ENCODE data around the gene LIPE. TPM values are rescaled to one million over a fixed set of nuclear protein-coding genes. Genes with fewer than 3 reads are reported as not detected.

LIPE gene
- total and polyA plus RNA-seq, 2 experiments from 2014 or later, result 5.8 to 10.9 TPM

DNA sequence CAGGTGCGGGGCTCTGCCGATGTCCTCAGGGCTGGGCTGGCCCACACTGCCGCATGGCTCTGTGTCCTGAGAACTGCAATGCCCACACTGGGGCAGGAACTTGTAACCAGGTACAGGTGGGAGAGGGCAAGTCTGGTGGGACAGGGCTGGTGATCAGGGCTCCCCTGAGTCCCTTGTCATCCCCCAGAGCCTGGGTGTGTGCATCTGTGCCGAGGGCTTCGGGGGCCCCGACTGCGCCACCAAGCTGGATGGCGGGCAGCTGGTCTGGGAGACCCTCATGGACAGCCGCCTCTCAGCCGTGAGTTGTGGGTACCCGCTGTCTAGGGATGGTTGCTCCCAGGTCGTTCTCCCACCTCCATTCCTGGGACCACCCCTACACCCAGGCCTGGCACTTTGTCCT, 71.3 kb downstream of the LIPE start:
- H3F3A ChIP-seq (replicated peaks; ENCODE audit: low read depth), result no peaks in the 10 kb centered on the region
- peaks cover 9% of the 10 kb centered on the region for H3K27me3 Mint-ChIP-seq (ENCODE audit: insufficient read depth, low read depth, poor library complexity)
- H3K4me3 ChIP-seq, result no peak overlapping the region
- no peaks in the 10 kb centered on the region; the same call in 1 of the 2 replicates for H3K4me1 ChIP-seq (ENCODE audit: insufficient read depth)
- H3K79me2 ChIP-seq (replicated peaks; ENCODE audit: insufficient read depth), result no peaks in the 10 kb centered on the region
- no peak overlapping the region for H3K27ac Mint-ChIP-seq
- H3K4me2 ChIP-seq, result no peak overlapping the region
- ATAC-seq (no peak), DNase-seq (ENCODE audit: low spot score) (no peak)
- peaks cover 17% of the 10 kb centered on the region for H3K4me1 Mint-ChIP-seq
- no peak overlapping the region for H2AFZ ChIP-seq
- no peaks in the 10 kb centered on the region for H3K36me3 ChIP-seq (ENCODE audit: insufficient read depth)
- no peaks in the 10 kb centered on the region for H4K20me1 ChIP-seq (replicated peaks; ENCODE audit: insufficient read depth)
- TF ChIP-seq STAT1 (IDR thresholded peaks at IDR 0.05; ENCODE audit: unreplicated experiment) (no peak), JUNB (IDR thresholded peaks at IDR 0.05; ENCODE audit: unreplicated experiment) (no peak), NANOG (IDR thresholded peaks at IDR 0.05; ENCODE audit: borderline replicate concordance) (no peak), ZNF331 (CRISPR knock-in tag; IDR thresholded peaks at IDR 0.05; ENCODE audit: low read depth) (no peak), ZNF114 (CRISPR knock-in tag; IDR thresholded peaks at IDR 0.05) (no peak)
- TF ChIP-seq, protein P1, sequence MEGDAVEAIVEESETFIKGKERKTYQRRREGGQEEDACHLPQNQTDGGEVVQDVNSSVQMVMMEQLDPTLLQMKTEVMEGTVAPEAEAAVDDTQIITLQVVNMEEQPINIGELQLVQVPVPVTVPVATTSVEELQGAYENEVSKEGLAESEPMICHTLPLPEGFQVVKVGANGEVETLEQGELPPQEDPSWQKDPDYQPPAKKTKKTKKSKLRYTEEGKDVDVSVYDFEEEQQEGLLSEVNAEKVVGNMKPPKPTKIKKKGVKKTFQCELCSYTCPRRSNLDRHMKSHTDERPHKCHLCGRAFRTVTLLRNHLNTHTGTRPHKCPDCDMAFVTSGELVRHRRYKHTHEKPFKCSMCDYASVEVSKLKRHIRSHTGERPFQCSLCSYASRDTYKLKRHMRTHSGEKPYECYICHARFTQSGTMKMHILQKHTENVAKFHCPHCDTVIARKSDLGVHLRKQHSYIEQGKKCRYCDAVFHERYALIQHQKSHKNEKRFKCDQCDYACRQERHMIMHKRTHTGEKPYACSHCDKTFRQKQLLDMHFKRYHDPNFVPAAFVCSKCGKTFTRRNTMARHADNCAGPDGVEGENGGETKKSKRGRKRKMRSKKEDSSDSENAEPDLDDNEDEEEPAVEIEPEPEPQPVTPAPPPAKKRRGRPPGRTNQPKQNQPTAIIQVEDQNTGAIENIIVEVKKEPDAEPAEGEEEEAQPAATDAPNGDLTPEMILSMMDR (conservative IDR thresholded peaks at IDR 0.05; ENCODE audit: low read depth in 2 of 2), result no peak
- TF ChIP-seq, protein P2, sequence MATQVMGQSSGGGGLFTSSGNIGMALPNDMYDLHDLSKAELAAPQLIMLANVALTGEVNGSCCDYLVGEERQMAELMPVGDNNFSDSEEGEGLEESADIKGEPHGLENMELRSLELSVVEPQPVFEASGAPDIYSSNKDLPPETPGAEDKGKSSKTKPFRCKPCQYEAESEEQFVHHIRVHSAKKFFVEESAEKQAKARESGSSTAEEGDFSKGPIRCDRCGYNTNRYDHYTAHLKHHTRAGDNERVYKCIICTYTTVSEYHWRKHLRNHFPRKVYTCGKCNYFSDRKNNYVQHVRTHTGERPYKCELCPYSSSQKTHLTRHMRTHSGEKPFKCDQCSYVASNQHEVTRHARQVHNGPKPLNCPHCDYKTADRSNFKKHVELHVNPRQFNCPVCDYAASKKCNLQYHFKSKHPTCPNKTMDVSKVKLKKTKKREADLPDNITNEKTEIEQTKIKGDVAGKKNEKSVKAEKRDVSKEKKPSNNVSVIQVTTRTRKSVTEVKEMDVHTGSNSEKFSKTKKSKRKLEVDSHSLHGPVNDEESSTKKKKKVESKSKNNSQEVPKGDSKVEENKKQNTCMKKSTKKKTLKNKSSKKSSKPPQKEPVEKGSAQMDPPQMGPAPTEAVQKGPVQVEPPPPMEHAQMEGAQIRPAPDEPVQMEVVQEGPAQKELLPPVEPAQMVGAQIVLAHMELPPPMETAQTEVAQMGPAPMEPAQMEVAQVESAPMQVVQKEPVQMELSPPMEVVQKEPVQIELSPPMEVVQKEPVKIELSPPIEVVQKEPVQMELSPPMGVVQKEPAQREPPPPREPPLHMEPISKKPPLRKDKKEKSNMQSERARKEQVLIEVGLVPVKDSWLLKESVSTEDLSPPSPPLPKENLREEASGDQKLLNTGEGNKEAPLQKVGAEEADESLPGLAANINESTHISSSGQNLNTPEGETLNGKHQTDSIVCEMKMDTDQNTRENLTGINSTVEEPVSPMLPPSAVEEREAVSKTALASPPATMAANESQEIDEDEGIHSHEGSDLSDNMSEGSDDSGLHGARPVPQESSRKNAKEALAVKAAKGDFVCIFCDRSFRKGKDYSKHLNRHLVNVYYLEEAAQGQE (IDR thresholded peaks at IDR 0.05; ENCODE audit: unreplicated experiment), result no peak
- TF ChIP-seq, protein P3, sequence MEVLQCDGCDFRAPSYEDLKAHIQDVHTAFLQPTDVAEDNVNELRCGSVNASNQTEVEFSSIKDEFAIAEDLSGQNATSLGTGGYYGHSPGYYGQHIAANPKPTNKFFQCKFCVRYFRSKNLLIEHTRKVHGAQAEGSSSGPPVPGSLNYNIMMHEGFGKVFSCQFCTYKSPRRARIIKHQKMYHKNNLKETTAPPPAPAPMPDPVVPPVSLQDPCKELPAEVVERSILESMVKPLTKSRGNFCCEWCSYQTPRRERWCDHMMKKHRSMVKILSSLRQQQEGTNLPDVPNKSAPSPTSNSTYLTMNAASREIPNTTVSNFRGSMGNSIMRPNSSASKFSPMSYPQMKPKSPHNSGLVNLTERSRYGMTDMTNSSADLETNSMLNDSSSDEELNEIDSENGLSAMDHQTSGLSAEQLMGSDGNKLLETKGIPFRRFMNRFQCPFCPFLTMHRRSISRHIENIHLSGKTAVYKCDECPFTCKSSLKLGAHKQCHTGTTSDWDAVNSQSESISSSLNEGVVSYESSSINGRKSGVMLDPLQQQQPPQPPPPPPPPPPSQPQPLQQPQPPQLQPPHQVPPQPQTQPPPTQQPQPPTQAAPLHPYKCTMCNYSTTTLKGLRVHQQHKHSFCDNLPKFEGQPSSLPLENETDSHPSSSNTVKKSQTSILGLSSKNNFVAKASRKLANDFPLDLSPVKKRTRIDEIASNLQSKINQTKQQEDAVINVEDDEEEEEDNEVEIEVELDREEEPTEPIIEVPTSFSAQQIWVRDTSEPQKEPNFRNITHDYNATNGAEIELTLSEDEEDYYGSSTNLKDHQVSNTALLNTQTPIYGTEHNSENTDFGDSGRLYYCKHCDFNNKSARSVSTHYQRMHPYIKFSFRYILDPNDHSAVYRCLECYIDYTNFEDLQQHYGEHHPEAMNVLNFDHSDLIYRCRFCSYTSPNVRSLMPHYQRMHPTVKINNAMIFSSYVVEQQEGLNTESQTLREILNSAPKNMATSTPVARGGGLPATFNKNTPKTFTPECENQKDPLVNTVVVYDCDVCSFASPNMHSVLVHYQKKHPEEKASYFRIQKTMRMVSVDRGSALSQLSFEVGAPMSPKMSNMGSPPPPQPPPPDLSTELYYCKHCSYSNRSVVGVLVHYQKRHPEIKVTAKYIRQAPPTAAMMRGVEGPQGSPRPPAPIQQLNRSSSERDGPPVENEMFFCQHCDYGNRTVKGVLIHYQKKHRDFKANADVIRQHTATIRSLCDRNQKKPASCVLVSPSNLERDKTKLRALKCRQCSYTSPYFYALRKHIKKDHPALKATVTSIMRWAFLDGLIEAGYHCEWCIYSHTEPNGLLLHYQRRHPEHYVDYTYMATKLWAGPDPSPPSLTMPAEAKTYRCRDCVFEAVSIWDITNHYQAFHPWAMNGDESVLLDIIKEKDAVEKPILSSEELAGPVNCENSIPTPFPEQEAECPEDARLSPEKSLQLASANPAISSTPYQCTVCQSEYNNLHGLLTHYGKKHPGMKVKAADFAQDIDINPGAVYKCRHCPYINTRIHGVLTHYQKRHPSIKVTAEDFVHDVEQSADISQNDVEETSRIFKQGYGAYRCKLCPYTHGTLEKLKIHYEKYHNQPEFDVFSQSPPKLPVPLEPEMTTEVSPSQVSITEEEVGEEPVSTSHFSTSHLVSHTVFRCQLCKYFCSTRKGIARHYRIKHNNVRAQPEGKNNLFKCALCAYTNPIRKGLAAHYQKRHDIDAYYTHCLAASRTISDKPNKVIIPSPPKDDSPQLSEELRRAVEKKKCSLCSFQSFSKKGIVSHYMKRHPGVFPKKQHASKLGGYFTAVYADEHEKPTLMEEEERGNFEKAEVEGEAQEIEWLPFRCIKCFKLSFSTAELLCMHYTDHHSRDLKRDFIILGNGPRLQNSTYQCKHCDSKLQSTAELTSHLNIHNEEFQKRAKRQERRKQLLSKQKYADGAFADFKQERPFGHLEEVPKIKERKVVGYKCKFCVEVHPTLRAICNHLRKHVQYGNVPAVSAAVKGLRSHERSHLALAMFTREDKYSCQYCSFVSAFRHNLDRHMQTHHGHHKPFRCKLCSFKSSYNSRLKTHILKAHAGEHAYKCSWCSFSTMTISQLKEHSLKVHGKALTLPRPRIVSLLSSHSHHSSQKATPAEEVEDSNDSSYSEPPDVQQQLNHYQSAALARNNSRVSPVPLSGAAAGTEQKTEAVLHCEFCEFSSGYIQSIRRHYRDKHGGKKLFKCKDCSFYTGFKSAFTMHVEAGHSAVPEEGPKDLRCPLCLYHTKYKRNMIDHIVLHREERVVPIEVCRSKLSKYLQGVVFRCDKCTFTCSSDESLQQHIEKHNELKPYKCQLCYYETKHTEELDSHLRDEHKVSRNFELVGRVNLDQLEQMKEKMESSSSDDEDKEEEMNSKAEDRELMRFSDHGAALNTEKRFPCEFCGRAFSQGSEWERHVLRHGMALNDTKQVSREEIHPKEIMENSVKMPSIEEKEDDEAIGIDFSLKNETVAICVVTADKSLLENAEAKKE (CRISPR knock-in tag; IDR thresholded peaks at IDR 0.05), result no peak
- no peaks in the 10 kb centered on the region for H3K9me2 ChIP-seq (ENCODE audit: insufficient read depth)
- peaks cover 21% of the 10 kb centered on the region for H3K36me3 Mint-ChIP-seq (ENCODE audit: low read depth)
- peaks cover 3% of the 10 kb centered on the region; the same call in 2 of the 3 replicates for H3K9me3 Mint-ChIP-seq
- no peaks in the 10 kb centered on the region for H3K27me3 ChIP-seq (ENCODE audit: insufficient read depth)
- no peak overlapping the region for H3K27ac ChIP-seq (ENCODE audit: low read depth)
- no peak overlapping the region for H3K4me3 Mint-ChIP-seq

Data from GM23338 (cell line).